ENCODE results near the gene RCAN2. TPM values are rescaled to one million over a fixed set of nuclear protein-coding genes. Genes with fewer than 3 reads are reported as not detected.

Gene RCAN2
- total RNA-seq, 1 experiment from 2014 or later: not detected

DNA sequence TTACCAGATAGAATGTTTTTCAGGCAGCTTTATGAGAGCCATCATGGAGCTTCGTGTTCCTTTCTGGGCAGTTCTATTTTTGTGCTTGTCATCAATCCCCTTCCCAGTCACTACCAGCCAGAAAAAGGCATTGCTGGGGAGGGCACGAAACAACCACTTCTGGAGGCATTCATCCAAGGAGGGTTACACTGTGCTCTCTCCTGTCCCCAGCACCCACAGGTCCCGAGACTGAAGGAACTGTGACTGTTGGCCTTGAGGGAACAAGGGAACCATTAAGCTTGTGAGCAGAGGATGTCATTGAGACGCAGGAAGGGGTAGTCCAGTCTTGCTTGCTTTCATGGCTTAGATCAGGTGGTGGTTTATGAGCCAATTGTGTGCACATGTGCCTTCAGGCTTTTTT is 300.4 kb downstream of the RCAN2 start:
- Mint-ChIP-seq H3K27me3 (ENCODE audit: insufficient read depth, unreplicated experiment) (peaks cover 2% of the 10 kb centered on the region), H3K4me3 (ENCODE audit: unreplicated experiment) (no peak overlapping the region), H3K4me1 (ENCODE audit: low read depth, unreplicated experiment) (no peaks in the 10 kb centered on the region), H3K9me3 (ENCODE audit: unreplicated experiment) (peaks cover 10% of the 10 kb centered on the region), H3K36me3 (ENCODE audit: insufficient read depth, unreplicated experiment) (no peaks in the 10 kb centered on the region), H3K27ac (ENCODE audit: unreplicated experiment) (no peak overlapping the region)
- Histone ChIP-seq H3K27me3 (replicated peaks; ENCODE audit: control insufficient read depth, insufficient read depth, low read length) (no peaks in the 10 kb centered on the region), H3K9me3 (no peaks in the 10 kb centered on the region), H3K36me3 (ENCODE audit: control insufficient read depth, insufficient read depth, low read length) (no peaks in the 10 kb centered on the region), H3K4me3 (ENCODE audit: low read depth, low read length) (no peak overlapping the region), H3K4me1 (no peaks in the 10 kb centered on the region)
- ChIA-PET CTCF (no interaction called here), POLR2A (no interaction called here)
- no TSS peak for BruUV-seq (replicated peaks)
- intact Hi-C loops (cut with micrococcal nuclease; ENCODE audit: unreplicated experiment): no loop called here
- TF ChIP-seq, protein P1, sequence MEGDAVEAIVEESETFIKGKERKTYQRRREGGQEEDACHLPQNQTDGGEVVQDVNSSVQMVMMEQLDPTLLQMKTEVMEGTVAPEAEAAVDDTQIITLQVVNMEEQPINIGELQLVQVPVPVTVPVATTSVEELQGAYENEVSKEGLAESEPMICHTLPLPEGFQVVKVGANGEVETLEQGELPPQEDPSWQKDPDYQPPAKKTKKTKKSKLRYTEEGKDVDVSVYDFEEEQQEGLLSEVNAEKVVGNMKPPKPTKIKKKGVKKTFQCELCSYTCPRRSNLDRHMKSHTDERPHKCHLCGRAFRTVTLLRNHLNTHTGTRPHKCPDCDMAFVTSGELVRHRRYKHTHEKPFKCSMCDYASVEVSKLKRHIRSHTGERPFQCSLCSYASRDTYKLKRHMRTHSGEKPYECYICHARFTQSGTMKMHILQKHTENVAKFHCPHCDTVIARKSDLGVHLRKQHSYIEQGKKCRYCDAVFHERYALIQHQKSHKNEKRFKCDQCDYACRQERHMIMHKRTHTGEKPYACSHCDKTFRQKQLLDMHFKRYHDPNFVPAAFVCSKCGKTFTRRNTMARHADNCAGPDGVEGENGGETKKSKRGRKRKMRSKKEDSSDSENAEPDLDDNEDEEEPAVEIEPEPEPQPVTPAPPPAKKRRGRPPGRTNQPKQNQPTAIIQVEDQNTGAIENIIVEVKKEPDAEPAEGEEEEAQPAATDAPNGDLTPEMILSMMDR (IDR thresholded peaks at IDR 0.05; ENCODE audit: insufficient read depth in 1 of 2, low read depth in 1 of 2, low read length in 1 of 2, severe bottlenecking in 1 of 2, unreplicated experiment in 1 of 2): no peak
- DNase-seq: no peak

DNA sequence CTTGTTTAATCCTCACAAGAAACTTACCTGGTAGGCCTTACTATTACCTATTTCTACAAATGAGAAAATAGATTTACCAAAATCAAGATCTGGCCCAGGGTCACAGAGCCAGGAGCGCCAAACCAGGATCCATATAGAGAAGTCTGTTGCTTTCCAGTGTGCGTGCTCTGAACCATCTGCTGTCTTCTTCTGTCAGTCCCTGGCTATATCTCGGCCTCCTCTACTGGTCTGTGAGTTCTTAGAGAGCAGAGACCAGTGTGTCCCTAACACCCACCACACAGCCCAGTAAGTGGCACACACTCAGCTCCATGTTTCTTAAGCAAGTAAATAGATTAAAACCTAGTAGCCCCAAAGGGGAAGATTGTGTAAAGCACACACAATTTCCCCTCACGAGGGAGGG is 301.5 kb downstream of the RCAN2 start:
- DNase-seq: no peak
- CTCF ChIA-PET: no interaction called here
- peaks cover 1% of the 10 kb centered on the region for H3K9me3 Mint-ChIP-seq (ENCODE audit: unreplicated experiment)

DNA sequence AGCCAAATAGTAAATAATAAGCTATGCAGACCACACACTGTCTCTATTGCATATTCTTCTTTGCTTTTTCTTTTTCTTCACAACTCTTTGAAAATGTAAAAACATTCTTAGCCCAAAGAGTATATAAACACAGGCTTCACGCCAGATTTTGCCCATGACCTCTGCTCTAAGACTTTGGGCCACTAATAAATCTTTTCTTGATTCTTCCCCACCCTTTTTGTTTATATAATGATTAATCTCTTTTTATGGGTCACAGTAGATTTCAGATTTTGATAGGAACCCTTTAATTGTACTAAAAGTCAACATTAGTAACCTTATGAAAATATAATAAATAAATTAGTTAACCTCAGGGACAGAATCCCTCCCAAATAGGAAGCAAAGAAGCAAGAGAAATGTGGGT is 304.7 kb downstream of the RCAN2 start:
- Mint-ChIP-seq H3K27me3 (ENCODE audit: insufficient read depth, unreplicated experiment) (peaks cover 8% of the 10 kb centered on the region), H3K4me3 (ENCODE audit: unreplicated experiment) (no peak overlapping the region), H3K9me3 (ENCODE audit: unreplicated experiment) (no peaks in the 10 kb centered on the region), H3K4me1 (ENCODE audit: low read depth, unreplicated experiment) (no peaks in the 10 kb centered on the region), H3K27ac (ENCODE audit: unreplicated experiment) (no peak overlapping the region), H3K36me3 (ENCODE audit: insufficient read depth, unreplicated experiment) (no peaks in the 10 kb centered on the region)
- no peaks in the 10 kb centered on the region for H3K4me1 ChIP-seq
- ChIA-PET POLR2A (no interaction called here), CTCF (no interaction called here)
- intact Hi-C loops (cut with micrococcal nuclease; ENCODE audit: unreplicated experiment): no loop called here
- H3K36me3 ChIP-seq (ENCODE audit: control insufficient read depth, insufficient read depth, low read length): no peaks in the 10 kb centered on the region
- no peaks in the 10 kb centered on the region for H3K27me3 ChIP-seq (replicated peaks; ENCODE audit: control insufficient read depth, insufficient read depth, low read length)
- TF ChIP-seq, protein P1 (IDR thresholded peaks at IDR 0.05; ENCODE audit: insufficient read depth in 1 of 2, low read depth in 1 of 2, low read length in 1 of 2, severe bottlenecking in 1 of 2, unreplicated experiment in 1 of 2): no peak
- no peak for DNase-seq
- no TSS peak for BruUV-seq (replicated peaks)
- H3K4me3 ChIP-seq (ENCODE audit: low read depth, low read length): no peak overlapping the region
- H3K9me3 ChIP-seq: no peaks in the 10 kb centered on the region

More for the DNA sequence above, 301.5 kb downstream of the RCAN2 start:
- H3K4me1 Mint-ChIP-seq (ENCODE audit: low read depth, unreplicated experiment): no peaks in the 10 kb centered on the region
- H3K4me1 ChIP-seq: no peaks in the 10 kb centered on the region
- TF ChIP-seq, protein P1 (IDR thresholded peaks at IDR 0.05; ENCODE audit: insufficient read depth in 1 of 2, low read depth in 1 of 2, low read length in 1 of 2, severe bottlenecking in 1 of 2, unreplicated experiment in 1 of 2): no peak
- H3K4me3 Mint-ChIP-seq (ENCODE audit: unreplicated experiment): no peak overlapping the region
- no peak overlapping the region for H3K4me3 ChIP-seq (ENCODE audit: low read depth, low read length)
- no peaks in the 10 kb centered on the region for H3K27me3 ChIP-seq (replicated peaks; ENCODE audit: control insufficient read depth, insufficient read depth, low read length)
- H3K36me3 ChIP-seq (ENCODE audit: control insufficient read depth, insufficient read depth, low read length): no peaks in the 10 kb centered on the region
- H3K27me3 Mint-ChIP-seq (ENCODE audit: insufficient read depth, unreplicated experiment): peaks cover 6% of the 10 kb centered on the region
- H3K27ac Mint-ChIP-seq (ENCODE audit: unreplicated experiment): no peak overlapping the region
- no peaks in the 10 kb centered on the region for H3K36me3 Mint-ChIP-seq (ENCODE audit: insufficient read depth, unreplicated experiment)
- intact Hi-C loops (cut with micrococcal nuclease; ENCODE audit: unreplicated experiment): no loop called here
- POLR2A ChIA-PET: no interaction called here
- no peaks in the 10 kb centered on the region for H3K9me3 ChIP-seq
- no TSS peak for BruUV-seq (replicated peaks)

Data from Caco-2 (cell line).